ENCODE data around the gene ALDH9A1. TPM values are rescaled to one million over a fixed set of nuclear protein-coding genes. Genes with fewer than 3 reads are reported as not detected.
"Not testable (repeated sequence)": the region's sequence is repeated elsewhere in the genome, so short reads cannot be mapped to it uniquely, and the experiment has no call there.

Gene ALDH9A1
- total RNA-seq, 1 experiment from 2014 or later: 21.0 TPM

DNA sequence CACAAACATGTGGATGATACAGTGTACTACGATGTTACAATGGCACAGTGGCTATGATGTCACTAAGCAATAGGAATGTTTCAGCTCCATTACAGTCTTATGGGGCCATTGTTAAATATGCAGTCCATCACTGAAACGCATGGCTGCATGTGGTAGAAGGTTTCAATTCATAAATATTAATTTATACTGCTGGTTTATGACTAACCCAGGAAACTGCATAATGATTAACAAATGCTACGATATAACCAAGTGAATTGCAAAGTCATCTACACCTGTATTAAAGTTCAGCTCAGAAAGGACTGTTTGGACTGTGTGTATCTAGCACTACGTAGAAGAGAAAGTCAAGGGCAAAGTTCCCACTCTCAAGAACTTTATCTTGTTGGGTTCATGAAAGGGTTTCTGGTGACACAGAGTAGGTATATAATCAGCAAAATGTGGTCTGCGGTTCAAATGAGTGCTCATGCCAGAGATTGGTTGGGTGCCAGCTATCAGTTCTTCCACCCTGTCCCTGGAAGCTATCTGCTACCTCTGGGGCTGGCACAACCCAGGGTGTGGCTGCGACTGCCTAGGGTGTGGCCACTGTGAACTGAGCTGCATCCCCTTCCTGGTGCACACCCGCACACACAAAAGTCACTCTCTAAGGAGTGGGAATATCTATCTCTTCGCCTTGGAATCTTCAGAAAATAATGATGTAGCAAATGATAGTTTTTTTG is 52.6 kb downstream of the ALDH9A1 start:
- DNase-seq (ENCODE audit: low spot score): peak; percentile 17

DNA sequence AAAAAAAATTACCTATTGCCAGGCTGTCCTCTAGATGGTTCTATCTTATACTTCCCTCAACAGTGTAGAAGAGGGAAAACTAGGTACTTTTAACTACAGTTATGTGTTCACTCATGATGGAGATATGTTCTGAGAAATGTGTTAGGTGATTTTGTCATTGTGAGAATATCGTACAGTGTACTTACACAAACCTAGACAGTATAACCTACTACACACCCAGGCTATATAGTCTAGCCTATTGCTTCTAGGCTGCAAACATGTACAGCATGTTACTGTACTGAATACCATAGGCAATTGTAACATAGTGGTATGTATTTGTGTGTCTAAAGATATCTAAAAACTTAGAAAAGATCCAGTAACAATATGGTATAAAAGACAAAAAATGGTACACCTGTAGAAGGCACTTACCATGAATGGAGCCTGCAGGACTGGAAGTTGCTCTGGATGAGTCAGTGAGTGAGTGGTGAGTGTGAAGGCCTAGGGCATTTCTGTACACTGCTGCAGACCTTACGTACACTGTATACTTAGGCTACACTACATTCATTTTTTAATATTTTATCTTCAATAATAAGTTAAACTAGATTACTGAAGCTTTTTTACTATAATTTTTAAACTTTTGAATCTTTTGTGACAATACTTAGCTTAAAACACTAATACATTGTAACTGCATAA is 54.2 kb downstream of the ALDH9A1 start:
- no peak for DNase-seq (ENCODE audit: low spot score)

DNA sequence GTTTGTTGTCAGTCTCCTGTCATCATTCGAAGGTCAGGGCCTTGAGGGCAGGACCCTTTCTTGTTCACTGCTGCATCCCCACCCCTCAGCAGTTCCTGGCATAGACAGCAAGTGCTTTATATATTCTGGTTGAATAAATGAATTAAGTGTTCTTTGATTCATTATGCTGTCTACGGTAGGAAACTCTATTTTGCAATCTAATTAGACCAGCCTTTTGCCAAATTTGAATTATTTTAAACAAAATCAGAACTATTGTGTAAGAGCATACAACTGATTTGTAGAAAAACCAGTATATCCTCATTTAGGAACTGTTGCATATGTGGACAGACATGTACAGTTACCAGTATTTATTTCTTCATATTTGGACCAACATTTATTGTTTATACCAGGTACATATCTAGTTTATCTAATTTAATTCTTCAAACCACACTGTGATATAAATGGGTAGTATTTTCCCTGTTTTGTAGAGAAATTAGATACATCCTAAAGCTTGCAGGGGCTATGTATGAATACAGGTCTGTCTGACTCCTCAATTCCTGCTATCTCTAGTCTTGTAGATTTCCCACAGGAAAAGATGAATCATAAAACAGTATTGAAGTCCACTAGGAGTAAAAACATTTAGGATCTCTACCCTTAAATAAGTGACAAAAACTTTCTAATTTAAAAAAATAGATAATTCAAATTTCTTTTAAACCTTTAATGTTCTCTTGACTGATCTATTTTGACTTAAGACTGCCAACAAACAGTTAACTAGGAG is 57.0 kb downstream of the ALDH9A1 start:
- no peak for DNase-seq (ENCODE audit: low spot score)

DNA sequence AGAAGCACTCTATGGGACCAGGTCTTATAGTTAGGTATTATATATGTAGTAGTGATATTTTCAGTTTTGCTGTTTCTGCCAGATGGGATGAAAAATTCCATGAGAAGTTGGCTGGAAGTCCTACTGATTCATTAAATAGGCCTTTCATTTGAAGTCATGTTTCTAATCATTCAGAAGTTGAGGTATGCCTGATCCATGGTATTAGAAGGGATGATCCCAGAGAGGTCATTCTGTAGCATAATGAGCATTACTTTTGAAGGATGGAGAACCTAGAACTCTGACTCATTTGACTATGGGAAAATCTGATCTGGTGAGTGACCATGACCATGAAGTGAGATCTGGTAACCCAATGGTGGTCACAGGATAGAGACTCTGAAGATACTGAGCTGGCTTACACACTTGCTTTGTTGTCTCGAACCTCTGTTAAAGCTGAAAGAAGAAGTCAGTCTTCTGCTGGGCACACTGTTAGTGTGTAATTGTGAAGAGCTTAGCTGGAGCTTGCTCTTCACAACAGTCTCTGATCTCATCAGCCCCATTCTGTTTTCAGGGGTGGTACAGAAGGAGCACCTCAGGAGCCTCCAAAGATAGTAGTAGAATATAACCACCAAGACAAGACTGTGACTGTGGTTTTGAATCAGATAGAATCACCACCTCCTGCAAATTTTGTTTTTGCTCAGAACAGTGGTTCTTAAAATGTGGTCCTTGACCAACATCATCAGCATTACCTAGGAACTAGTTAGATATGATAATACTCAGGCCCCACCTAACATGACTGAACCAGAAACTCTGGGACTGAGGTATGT is 58.3 kb downstream of the ALDH9A1 start:
- no peak for DNase-seq (ENCODE audit: low spot score)

DNA sequence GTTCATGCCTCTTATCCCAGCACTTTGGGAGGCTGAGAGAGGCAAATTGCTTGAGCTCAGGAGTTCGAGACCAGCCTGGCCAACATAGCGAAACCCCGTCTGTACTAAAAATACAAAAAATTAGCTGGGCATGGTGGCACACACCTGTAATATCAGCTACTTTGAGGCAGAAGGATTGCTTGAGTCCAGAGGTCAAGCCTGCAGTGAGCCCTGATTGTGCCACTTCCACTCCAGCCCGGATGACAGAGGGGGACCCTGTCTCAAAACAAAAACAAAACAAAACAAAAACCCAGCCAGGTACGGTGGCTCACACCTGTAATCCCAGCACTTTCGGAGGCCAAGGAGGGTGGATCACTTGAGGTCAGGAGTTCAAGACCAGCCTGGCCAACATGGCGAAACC is 60.2 kb downstream of the ALDH9A1 start:
- not testable (repeated sequence) for DNase-seq (ENCODE audit: low spot score)

DNA sequence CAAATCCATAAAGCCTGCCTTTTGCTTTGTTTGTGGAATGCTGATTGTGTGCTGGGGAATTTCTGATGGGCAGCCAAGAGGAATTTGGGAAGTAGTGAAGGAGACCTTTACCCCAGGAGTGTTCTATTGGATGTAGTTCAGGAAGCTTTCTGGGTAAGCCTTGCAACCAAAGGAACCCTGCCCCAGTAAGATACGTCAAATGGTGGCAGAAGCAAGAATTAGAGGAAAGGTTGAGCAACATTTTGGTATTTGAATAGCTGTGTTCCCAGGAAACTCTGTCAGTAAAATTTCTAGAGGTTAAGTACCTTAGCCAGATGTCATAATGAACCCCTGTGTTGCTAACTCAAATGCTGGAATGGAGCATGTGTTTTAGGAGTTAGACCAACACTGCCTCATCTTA is 60.9 kb downstream of the ALDH9A1 start:
- no peak for DNase-seq (ENCODE audit: low spot score)

DNA sequence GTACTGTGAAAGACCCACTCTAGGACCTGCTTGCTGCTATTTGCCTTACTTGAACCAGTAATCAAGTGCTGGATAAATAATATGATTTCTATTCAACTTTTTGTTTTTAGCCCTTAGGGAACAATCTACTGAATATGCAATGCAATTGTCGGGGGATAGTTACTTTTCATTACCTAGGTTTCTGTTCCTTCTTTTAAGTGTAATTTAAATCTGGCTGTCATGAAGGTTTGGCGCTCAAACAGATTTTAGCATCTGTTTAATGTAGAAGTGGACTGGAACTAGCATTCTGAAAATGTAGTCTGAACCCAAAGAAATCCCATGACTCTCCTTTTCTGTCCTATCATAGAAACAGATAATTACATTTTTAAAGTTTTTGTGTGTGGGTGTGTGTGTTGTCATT is 62.5 kb downstream of the ALDH9A1 start:
- no peak for DNase-seq (ENCODE audit: low spot score)

DNA sequence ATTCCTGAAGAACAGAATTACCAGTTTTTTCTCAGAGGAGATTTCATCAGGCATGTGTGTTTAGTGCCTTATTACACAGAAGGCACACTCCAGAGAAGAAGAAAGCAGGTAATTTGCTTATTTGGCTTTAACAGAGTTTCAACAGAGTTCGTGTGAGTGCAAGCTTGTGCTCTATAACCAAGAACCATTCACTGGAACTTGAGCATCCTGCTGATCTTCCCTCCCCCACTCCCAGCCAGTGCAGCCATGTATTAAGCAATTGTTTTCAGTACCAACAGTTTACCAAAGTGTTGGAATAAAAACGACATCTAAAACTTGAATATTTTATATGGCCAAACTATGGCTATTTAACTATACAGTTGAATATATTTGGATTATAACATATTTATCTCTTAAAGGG is 63.0 kb downstream of the ALDH9A1 start:
- no peak for DNase-seq (ENCODE audit: low spot score)

DNA sequence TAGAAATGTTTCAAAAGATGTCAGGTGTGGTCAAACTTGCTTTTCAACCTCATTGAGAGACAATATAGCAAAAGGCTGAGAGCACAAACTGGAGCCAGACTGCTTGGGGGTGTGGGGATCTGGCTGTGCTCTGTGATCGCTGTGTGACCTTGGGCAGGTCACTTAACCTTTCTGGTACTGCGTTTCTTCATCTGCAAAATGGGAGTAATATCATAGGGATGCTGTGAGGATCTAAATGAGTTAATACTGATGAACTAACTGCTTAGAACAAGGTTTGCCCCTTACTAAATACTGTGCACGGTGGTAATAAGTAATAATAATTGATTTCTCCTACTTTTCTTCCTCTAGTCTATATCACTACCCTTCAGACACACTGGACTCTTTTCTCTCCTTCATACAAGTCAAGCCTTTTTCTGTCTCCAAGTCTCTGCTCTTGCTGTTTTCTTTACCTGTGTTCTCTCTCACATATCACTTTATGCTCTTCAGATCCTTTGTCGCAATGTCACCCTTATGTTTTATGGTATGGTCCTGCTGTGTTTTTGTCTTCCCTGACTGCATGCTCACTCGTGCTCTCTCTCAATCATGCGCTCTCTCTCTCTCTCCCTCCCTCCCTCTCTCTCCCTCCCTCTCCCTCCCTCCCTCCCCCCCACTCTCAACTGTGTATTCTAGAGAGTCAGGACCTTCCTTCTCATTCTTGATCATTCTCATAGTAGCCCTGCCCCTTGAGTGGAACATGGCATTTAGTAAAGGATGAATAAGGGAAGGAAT is 64.0 kb downstream of the ALDH9A1 start:
- no peak for DNase-seq (ENCODE audit: low spot score)

DNA sequence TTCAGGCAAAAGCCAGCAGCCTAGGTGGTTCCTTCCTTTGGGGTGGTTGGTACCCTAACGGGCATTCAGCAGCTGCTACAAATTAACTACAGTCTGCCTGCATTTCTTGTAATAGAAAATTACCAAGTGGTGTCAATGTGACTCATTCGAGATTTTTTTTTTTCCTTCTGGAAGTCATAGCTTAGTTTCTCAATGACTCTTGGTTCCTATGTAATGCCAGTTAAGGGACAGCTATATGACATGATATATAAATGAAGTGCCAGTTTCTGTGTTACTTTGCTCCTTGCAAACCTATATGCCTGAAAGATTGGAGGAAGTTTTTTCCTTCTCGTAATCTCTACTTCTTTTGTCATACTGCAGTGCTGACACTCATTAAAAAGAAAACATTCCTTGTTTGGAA is 64.7 kb downstream of the ALDH9A1 start:
- no peak for DNase-seq (ENCODE audit: low spot score)

DNA sequence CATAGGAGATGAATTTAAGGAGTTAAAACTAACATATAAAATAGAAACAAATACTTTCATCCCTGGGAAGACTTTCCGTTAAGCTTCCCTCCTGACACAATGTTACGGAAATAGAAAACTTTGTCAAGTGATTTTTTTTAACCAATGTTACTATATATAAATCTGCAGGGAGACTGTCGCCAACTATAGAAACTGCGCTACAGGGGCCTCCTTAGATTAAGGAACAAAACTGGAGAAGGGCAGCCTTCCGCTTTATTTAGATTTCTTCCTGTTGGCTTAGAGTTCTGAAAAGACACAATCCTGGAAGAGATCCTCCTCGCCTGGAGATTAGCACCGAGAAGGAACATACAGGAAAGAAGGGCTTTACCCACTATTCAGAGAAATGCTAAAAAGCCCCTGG is 65.9 kb downstream of the ALDH9A1 start:
- DNase-seq (ENCODE audit: low spot score): no peak

DNA sequence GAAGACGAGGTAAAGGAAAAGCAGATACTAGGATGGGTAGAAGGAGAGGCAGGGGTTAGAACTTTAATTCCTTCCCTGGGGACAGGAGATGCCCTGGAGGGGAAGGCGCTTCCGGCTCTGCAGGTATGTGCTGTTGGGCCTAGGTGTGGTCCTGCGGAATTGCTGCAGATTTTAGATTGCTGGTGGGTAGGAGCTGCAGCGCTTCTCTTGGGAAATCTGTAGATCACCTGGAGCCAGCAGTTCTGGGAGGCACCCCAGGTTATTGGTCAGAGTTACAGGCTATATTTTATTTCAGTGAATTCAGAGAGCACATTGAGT is 66.3 kb downstream of the ALDH9A1 start:
- no peak for DNase-seq (ENCODE audit: low spot score)

DNA sequence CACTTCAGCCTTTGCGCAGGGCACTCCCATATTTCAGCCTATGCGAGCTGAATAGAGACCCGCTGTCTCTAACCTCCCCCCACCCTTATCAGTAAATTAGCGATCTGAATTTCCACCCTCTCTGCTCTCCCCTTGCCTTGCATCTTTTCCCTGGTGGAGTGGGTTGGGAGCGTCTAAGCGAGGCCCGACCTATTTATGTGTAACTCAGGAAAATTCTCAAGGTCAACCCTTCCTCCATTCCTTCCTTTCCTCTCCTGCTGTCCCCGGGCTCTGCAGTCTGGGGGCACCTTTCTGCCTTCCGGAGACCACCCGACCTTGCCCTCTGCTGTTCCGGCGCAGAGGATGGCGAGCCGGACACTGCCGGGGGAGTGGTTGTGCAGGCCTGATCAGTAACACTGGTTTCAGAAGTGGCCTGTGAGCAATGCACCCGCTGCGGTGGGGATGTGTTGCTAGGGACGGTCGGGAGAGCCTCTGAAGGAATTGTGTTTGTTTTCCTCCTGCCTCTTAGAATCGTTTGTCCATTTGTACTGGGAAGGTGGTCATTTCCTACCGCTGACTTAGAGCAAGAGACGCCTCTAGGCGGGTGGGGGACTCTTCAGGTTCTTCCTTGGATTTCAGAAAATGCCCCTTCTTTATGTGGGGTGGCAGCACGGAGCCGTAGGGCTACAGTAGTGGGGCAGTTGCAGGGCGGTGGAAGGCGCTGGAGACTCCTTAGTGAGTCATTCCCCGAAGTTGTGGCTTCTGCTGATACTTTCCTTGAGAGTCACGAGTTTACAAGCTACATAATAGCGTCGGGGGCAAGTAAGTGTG is 66.8 kb downstream of the ALDH9A1 start:
- DNase-seq (ENCODE audit: low spot score): peak; percentile 82

DNA sequence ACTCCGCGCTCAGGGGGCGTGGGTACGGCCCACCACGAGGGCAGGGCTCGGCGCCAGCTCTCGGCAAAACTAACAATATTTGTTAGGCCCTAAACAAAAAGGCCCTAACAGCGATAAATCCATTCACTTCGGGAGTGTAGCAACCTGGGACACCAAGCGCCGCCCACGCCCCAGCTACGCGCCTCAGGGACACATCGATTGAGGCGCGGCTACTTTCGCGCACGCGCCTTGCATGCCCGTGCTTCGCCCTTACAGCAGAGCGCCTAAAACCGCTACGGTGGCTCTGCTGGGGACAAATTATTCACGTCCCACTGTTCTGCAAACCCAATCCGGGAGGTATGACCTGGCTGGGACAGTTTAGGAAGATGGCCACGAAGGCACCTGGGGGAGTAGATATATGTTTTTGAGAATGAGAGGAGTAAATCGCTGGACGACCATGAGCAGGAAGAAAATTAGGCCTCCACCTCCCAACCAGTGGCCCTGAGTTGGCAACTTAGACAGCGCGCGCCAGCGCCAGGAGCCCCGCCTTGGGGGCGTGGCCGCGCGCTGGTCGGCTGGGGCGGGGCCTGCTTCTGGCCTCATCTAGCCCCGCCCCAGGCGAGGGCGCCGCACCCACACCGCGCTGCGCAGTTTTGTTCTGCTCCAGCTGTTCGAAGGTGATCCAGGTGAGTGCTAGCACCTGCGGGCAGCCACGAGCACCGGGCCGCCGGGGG is 67.6 kb downstream of the ALDH9A1 start, which contains the start of gene MGST3:
Gene MGST3, plus strand, starts transcription at position 606 of the 713 bp plus-strand sequence. CDS start 18,614 bp downstream, outside the sequence.
- DNase-seq (ENCODE audit: low spot score): peak; percentile 96

DNA sequence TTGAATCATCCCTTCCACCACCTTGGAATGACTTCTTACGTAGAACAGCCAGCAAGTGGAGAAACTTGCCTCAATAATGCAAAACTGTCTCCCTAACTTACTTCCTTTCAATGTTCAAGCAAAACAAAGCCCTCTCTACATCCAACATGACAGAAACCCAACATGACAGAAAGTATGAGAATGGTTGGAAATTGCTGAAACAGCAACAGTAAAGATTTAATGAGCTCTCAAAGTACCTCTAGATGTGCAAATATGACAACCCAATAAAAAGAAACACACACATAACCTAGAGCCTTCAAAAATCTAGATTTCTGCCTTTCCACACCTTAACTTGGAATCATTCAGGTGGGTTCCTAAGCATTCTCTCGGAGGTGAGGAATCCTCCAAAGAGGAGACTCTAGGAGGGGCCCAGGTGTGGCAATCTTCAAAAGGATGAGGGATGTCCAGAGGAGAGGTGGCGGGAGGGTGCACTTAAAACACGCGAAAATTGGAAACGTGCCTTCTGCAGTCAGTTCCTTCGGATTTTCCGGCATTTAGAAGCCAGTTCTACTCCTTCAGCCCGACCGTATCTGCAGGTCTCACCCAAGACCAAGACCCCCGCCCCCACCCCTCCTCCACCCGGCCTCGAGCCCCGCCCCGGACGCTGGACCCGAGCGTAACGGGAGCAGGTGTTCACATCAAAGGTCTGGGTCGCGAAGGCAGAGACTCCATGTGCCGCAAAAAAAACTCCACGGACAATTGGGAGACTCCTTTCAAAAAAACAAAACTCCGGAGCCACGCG is 68.3 kb downstream of the ALDH9A1 start:
- DNase-seq (ENCODE audit: low spot score): no peak

DNA sequence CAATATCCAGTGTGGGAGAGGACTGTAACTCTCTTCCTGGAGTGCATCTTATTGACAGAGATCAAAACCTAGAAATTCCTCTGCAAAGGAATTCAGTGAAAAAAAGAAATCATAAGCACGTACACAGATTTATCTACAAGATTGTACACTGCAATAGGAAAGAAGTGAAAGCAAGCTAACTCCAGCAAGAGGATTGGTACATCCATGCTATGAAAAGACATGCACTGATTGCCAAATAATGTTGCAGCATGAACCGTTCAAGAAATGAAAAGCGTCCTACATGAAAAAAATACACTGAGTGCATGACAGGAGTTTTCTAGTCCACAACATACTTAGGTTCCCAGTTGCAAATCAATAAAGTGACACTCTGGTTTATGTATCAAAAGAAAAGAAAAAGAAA is 69.2 kb downstream of the ALDH9A1 start:
- no peak for DNase-seq (ENCODE audit: low spot score)

DNA sequence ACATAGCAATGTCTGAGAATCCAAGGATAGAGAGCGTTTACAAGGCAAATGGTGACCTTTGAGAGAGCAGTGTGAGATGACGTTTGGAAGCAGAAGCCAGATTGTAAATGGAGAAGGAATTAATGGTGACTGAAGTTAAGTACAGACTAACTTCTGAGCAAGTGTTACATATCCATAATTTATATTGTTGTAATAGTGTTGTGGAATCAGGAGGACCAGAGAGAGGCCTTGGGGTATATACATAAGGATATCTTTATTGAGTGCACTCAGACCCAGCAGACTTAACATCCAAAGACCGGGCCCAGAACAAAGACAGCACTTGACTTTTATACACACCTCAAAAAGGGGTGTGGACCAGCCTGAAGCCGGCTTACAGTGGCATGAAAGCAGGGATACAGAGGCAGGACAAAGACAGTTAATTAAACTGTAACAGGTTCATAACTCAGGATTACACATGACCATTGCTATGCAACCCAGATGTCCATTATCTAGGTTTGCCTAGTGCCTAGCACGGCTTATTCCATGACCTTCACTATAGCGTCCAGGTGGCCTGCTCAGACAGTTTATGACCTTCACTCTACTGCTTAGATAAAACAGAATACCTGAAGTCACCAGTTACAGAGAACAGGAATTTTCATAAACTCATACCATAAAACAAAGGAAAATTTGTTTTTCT is 70.1 kb downstream of the ALDH9A1 start:
- no peak for DNase-seq (ENCODE audit: low spot score)

DNA sequence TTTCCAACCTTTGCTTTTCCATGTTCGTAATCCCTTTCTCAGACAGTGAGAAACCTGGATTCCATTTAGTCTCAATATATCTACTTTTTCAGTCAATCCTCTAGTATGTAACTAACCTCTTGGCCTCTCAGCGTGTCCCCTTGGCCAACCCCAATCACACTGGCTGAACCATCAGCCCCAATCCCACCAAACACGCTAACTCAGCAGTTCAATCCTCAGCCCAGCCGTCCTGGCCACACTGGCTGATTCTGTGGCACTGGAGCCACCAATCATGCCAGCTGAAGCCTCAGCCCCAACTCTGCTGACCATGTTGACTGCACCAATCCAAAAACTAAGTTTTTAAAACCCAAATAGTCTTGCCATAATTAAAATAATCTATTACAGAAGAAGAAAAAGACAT is 73.9 kb downstream of the ALDH9A1 start:
- DNase-seq (ENCODE audit: low spot score): no peak
